ENCODE results near the gene NUBP2. TPM values are rescaled to one million over a fixed set of nuclear protein-coding genes. Genes with fewer than 3 reads are reported as not detected.

Gene NUBP2
- total RNA-seq, 3 donors from 2014 or later, result 61.6 to 82.6 (median 80.3) TPM

DNA sequence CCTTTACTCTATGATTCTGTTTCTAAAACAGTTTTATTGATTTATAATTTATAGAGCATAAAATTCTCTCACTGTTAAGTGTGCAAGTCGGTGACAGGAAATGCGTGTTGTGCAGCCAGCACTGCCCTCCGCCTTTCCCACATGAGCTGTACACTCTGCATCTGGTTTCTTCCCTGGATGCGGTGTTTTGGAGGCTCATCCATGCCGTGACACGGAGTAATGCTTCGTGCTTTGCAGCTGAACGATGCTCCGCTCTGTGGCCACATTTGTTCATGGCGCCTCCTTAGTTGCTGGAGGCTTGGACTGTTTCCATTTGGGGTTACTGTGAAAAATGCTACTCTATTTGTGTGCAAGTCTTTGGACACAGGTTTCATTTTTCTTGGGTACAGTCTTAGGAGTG, 17.9 kb downstream of the NUBP2 start:
- Histone ChIP-seq H3K4me1 (no peaks in the 10 kb centered on the region), H3K36me3 (no peaks in the 10 kb centered on the region), H3K4me3 (no peak overlapping the region), H3K27me3 (no peaks in the 10 kb centered on the region), H3K27ac (no peak overlapping the region), H3K9me3 (peaks cover 0 to 5% of the 10 kb centered on the region in 2 donors)
- TF ChIP-seq, protein P1, sequence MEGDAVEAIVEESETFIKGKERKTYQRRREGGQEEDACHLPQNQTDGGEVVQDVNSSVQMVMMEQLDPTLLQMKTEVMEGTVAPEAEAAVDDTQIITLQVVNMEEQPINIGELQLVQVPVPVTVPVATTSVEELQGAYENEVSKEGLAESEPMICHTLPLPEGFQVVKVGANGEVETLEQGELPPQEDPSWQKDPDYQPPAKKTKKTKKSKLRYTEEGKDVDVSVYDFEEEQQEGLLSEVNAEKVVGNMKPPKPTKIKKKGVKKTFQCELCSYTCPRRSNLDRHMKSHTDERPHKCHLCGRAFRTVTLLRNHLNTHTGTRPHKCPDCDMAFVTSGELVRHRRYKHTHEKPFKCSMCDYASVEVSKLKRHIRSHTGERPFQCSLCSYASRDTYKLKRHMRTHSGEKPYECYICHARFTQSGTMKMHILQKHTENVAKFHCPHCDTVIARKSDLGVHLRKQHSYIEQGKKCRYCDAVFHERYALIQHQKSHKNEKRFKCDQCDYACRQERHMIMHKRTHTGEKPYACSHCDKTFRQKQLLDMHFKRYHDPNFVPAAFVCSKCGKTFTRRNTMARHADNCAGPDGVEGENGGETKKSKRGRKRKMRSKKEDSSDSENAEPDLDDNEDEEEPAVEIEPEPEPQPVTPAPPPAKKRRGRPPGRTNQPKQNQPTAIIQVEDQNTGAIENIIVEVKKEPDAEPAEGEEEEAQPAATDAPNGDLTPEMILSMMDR (IDR thresholded peaks at IDR 0.05), result no peak
- TF ChIP-seq POLR2AphosphoS5 (IDR thresholded peaks at IDR 0.05), result no peak
- TF ChIP-seq POLR2A (IDR thresholded peaks at IDR 0.05), result no peak
- intact Hi-C loops (cut with DNase I; ENCODE audit: low total_unique reads), result no loop called here
- DNase-seq (ENCODE audit: low spot score in 2 of 2), result no peak

DNA sequence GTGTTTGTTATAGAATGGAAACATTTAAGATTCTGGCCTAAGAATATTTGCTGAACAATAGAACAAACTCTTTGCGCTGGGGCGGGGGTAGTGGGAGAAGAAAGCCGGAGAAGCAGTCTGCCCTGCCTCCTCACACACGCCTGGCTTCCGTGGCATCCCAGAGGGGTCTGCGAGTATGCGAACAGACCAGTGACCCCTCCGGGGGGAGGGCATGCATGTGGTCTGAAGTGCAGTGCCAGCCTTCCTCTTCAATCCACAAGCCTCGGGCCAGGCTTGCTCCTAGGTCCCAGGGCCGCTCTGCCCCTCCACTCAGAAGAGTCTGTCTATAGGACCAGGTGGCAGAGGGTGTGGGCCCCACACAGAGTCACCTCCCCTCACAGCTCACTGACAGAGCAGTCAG, 24.9 kb downstream of the NUBP2 start:
- TF ChIP-seq POLR2AphosphoS5 (IDR thresholded peaks at IDR 0.05) (no peak), POLR2A (IDR thresholded peaks at IDR 0.05) (no peak)
- TF ChIP-seq, protein P1 (IDR thresholded peaks at IDR 0.05), result no peak
- no peaks in the 10 kb centered on the region for H3K9me3 ChIP-seq
- H3K36me3 ChIP-seq, result no peaks in the 10 kb centered on the region
- H3K27ac ChIP-seq, result no peak overlapping the region
- no peak for DNase-seq (ENCODE audit: low spot score in 2 of 2)
- intact Hi-C loops (cut with DNase I; ENCODE audit: low total_unique reads), result no loop called here
- no peak overlapping the region for H3K4me3 ChIP-seq
- H3K4me1 ChIP-seq, result peaks cover 0 to under 1% of the 10 kb centered on the region in 2 donors
- H3K27me3 ChIP-seq, result no peaks in the 10 kb centered on the region

DNA sequence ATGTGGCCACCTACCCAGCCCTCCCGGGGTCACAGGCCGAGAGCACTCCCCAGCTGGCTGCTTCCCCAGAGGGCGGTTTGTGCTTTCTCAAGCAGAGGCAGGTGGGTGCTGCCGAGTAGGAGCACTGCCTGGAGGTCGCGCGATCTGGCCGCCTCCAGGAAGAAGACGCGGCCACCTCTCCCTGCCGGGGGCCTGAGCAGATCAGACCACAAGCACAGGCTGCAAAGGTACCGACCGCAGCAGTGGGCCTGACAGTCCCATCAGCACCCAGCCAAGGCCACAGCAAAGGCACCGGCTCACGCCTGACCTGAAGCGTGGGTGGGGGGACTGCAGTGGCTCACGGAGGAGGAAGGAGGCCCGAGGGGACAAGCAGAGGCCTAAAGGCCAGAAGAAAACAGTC, 25.9 kb downstream of the NUBP2 start:
- Histone ChIP-seq H3K4me3 (no peak overlapping the region), H3K27me3 (no peaks in the 10 kb centered on the region), H3K36me3 (no peaks in the 10 kb centered on the region), H3K27ac (no peak overlapping the region), H3K9me3 (no peaks in the 10 kb centered on the region), H3K4me1 (peaks cover 0 to 7% of the 10 kb centered on the region in 2 donors)
- TF ChIP-seq POLR2AphosphoS5 (IDR thresholded peaks at IDR 0.05) (no peak), POLR2A (IDR thresholded peaks at IDR 0.05) (no peak)
- TF ChIP-seq, protein P1 (IDR thresholded peaks at IDR 0.05), result no peak
- intact Hi-C loops (cut with DNase I; ENCODE audit: low total_unique reads), result no loop called here
- no peak for DNase-seq (ENCODE audit: low spot score in 2 of 2)

DNA sequence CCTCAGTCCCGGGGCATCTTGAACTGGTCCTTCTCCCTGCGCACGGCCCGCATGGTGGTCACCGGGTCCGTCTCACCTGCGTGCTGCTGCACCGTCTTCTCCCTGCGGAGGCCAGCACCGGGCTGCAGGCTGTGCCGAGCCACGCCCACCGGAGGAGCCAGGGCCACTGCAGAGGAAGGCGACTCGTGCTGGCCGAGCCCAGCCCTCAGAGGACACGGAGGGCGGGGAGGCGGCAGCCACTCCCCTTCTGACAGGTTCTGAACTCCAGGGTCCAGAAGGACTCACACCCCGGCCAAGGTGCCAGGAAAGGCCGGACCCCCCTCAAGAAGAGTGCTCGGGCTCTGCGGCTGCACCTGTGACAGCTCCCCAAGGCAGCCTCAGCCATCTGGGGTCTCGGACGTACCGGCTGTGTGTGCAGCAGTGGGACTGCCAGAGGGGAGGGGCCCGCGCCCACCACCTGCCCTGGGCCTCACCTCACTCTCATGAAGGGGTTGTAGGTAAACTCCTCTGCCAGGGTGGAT, 26.6 kb downstream of the NUBP2 start:
- no peaks in the 10 kb centered on the region for H3K27me3 ChIP-seq
- no peak overlapping the region for H3K4me3 ChIP-seq
- intact Hi-C loops (cut with DNase I; ENCODE audit: low total_unique reads), result no loop called here
- no peaks in the 10 kb centered on the region for H3K9me3 ChIP-seq
- no peak for DNase-seq (ENCODE audit: low spot score in 2 of 2)
- no peaks in the 10 kb centered on the region for H3K36me3 ChIP-seq
- H3K4me1 ChIP-seq, result peaks cover 0 to 7% of the 10 kb centered on the region in 2 donors
- no peak overlapping the region for H3K27ac ChIP-seq
- no peak for TF ChIP-seq POLR2AphosphoS5 (IDR thresholded peaks at IDR 0.05)
- TF ChIP-seq POLR2A (IDR thresholded peaks at IDR 0.05), result no peak
- TF ChIP-seq, protein P1 (IDR thresholded peaks at IDR 0.05), result no peak

DNA sequence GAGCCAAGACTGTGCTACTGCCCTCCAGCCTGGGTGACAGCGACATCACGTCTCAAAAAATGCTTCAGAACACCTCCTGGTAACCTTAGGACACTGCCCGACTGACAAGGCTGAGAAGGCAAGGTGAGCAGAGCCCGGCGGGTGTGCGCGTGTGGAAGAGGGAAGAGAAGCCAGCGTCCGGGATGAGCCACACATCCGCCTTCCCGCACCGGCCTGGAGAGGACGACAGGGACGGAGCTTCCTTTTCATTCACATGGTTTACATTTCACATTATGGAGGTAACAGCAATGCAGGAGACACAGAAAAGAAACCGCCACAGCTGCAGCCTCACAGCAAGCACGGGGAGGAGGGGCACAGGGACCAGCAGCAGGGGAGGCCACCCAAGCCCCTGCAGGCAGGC, 27.3 kb downstream of the NUBP2 start:
- H3K36me3 ChIP-seq, result no peaks in the 10 kb centered on the region
- intact Hi-C loops (cut with DNase I; ENCODE audit: low total_unique reads), result no loop called here
- DNase-seq (ENCODE audit: low spot score in 2 of 2), result no peak

More for the DNA sequence above, 27.3 kb downstream of the NUBP2 start:
- Histone ChIP-seq H3K27ac (no peak overlapping the region), H3K4me3 (no peak overlapping the region), H3K9me3 (no peaks in the 10 kb centered on the region), H3K27me3 (no peaks in the 10 kb centered on the region), H3K4me1 (peaks cover 0 to 7% of the 10 kb centered on the region in 2 donors)
- TF ChIP-seq POLR2A (IDR thresholded peaks at IDR 0.05) (no peak), POLR2AphosphoS5 (IDR thresholded peaks at IDR 0.05) (no peak)
- TF ChIP-seq, protein P1 (IDR thresholded peaks at IDR 0.05), result no peak

Data from breast epithelium (tissue), 4 donors.